ENCODE data around the gene PDE8B.

Gene PDE8B

DNA sequence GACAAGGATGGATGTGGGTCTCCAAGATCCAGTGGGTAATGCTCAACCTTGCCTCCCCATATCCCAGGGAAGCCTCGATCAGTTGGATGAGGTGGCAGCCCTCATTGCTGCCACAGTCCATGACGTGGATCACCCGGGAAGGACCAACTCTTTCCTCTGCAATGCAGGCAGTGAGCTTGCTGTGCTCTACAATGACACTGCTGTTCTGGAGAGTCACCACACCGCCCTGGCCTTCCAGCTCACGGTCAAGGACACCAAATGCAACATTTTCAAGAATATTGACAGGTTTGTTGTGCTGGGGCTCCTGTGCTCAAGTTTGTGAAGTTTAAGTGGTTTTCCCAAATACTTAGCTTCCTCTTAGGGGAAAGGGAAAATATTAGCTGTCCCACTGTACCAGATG lies 207.7 kb downstream of the PDE8B start:
- DNase-seq (no peak), ATAC-seq (ENCODE audit: insufficient read depth, low read depth) (no peak)
- Histone ChIP-seq H3K9ac (ENCODE audit: low read depth, low read length) (no peak overlapping the region), H2AFZ (ENCODE audit: low read depth, low read length) (no peak overlapping the region), H3K36me3 (ENCODE audit: insufficient read depth, low read length) (no peaks in the 10 kb centered on the region), H3K27ac (ENCODE audit: low read length) (no peak overlapping the region), H3K79me2 (ENCODE audit: insufficient read depth, low read length) (no peaks in the 10 kb centered on the region), H3K4me3 (ENCODE audit: low read depth in 1 of 2, low read length in 2 of 2) (no peak overlapping the region), H3K4me1 (ENCODE audit: insufficient read depth, low read length) (no peaks in the 10 kb centered on the region), H4K20me1 (ENCODE audit: insufficient read depth, low read length) (no peaks in the 10 kb centered on the region), H3K27me3 (ENCODE audit: insufficient read depth, low read length, poor library complexity) (no peaks in the 10 kb centered on the region), H3K4me2 (ENCODE audit: insufficient read depth, low read length) (no peak overlapping the region), H3K9me3 (ENCODE audit: insufficient read depth, low read length, severe bottlenecking) (no peaks in the 10 kb centered on the region)
- no peak for TF ChIP-seq EZH2 (IDR thresholded peaks at IDR 0.05; ENCODE audit: borderline replicate concordance, low read depth, low read length, severe bottlenecking)

GRCh38 chr5:77418601-77419581 lies 208.4 kb downstream of the PDE8B start:
- Histone ChIP-seq H2AFZ (ENCODE audit: low read depth, low read length) (no peak overlapping the region), H3K9ac (ENCODE audit: low read depth, low read length) (no peak overlapping the region), H3K79me2 (ENCODE audit: insufficient read depth, low read length) (no peaks in the 10 kb centered on the region), H3K4me3 (ENCODE audit: low read depth in 1 of 2, low read length in 2 of 2) (no peak overlapping the region), H3K27me3 (ENCODE audit: insufficient read depth, low read length, poor library complexity) (no peaks in the 10 kb centered on the region), H3K27ac (ENCODE audit: low read length) (no peak overlapping the region), H4K20me1 (ENCODE audit: insufficient read depth, low read length) (no peaks in the 10 kb centered on the region), H3K36me3 (ENCODE audit: insufficient read depth, low read length) (no peaks in the 10 kb centered on the region), H3K4me1 (ENCODE audit: insufficient read depth, low read length) (no peaks in the 10 kb centered on the region), H3K4me2 (ENCODE audit: insufficient read depth, low read length) (no peak overlapping the region), H3K9me3 (ENCODE audit: insufficient read depth, low read length, severe bottlenecking) (no peaks in the 10 kb centered on the region)
- TF ChIP-seq EZH2 (IDR thresholded peaks at IDR 0.05; ENCODE audit: borderline replicate concordance, low read depth, low read length, severe bottlenecking) (no peak), CTCF (IDR thresholded peaks at IDR 0.05; ENCODE audit: borderline replicate concordance, extremely low read depth, low read length, poor library complexity, severe bottlenecking) (no peak)
- ATAC-seq (ENCODE audit: insufficient read depth, low read depth), result no peak
- DNase-seq, result no peak

DNA sequence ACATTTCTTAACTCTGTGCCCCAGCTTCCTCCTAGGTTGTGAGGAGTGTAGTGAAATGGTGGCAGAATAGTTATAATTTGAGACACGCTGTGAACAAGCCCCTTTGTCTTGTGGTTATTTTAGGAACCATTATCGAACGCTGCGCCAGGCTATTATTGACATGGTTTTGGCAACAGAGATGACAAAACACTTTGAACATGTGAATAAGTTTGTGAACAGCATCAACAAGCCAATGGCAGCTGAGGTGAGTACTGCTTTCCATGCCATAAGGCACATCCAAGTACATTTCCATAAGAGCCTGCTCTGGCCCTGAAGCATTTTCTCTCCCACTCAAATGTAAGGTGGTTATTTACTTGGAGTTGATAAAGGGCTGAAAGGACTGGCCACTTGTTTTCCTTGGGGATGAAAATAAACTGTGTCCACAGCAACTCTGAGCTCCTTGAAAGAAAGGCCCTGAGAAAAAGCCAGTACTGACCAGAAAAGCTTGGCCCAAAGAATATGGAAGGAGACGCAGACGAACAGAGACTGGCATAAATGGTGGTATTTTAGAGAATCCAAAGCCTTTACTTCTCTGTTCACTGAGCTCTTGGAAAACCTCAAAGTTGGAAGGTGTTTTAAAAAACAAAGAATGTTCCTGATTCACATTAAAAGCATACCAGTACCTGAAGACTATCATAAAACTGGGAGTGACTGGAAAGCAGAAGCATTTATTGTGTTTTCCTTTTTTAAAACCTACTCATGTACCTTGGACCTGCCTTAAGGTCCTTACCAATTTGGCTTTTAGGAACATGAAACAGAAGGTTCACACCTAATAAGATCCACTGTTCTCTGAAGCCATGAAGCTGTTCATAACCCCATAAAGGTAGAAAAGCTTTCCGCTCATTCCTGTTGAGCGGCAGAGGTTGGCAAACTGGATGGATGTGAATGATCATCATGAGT lies 209.4 kb downstream of the PDE8B start:
- no peak for TF ChIP-seq CTCF (IDR thresholded peaks at IDR 0.05; ENCODE audit: borderline replicate concordance, extremely low read depth, low read length, poor library complexity, severe bottlenecking)
- no peak for TF ChIP-seq EZH2 (IDR thresholded peaks at IDR 0.05; ENCODE audit: borderline replicate concordance, low read depth, low read length, severe bottlenecking)
- Histone ChIP-seq H4K20me1 (ENCODE audit: insufficient read depth, low read length) (no peaks in the 10 kb centered on the region), H2AFZ (ENCODE audit: low read depth, low read length) (no peak overlapping the region), H3K79me2 (ENCODE audit: insufficient read depth, low read length) (no peaks in the 10 kb centered on the region), H3K9ac (ENCODE audit: low read depth, low read length) (no peak overlapping the region), H3K27ac (ENCODE audit: low read length) (no peak overlapping the region), H3K4me3 (ENCODE audit: low read depth in 1 of 2, low read length in 2 of 2) (no peak overlapping the region), H3K36me3 (ENCODE audit: insufficient read depth, low read length) (no peaks in the 10 kb centered on the region), H3K4me1 (ENCODE audit: insufficient read depth, low read length) (no peaks in the 10 kb centered on the region), H3K27me3 (ENCODE audit: insufficient read depth, low read length, poor library complexity) (no peaks in the 10 kb centered on the region), H3K4me2 (ENCODE audit: insufficient read depth, low read length) (no peak overlapping the region), H3K9me3 (ENCODE audit: insufficient read depth, low read length, severe bottlenecking) (no peaks in the 10 kb centered on the region)
- DNase-seq (no peak), ATAC-seq (ENCODE audit: insufficient read depth, low read depth) (no peak)
